Osteocyte (in vitro differentiated cells): ENCODE results near the gene ARVCF. TPM values are rescaled to one million over a fixed set of nuclear protein-coding genes. Genes with fewer than 3 reads are reported as not detected.

Source experiments
- DNase-seq: peaks from one replicate; pipeline ENCODE4 v3.0.0; 2021; ENCODE audit warnings: mixed read lengths; ENCODE audit not compliant: unreplicated experiment; ENCODE audit errors: extremely low spot score
- H3K27ac Mint-ChIP-seq: one replicate; pipeline ENCODE4 v1.8.0; 2021; ENCODE audit warnings: mild to moderate bottlenecking, mixed read lengths; ENCODE audit not compliant: unreplicated experiment
- H3K27me3 Mint-ChIP-seq: one replicate; pipeline ENCODE4 v1.8.0; 2021; ENCODE audit warnings: mixed read lengths; ENCODE audit not compliant: unreplicated experiment
- H3K36me3 Mint-ChIP-seq: one replicate; pipeline ENCODE4 v1.8.0; 2021; ENCODE audit warnings: mixed read lengths; ENCODE audit not compliant: unreplicated experiment
- H3K4me1 Mint-ChIP-seq: one replicate; pipeline ENCODE4 v1.8.0; 2021; ENCODE audit warnings: mixed read lengths; ENCODE audit not compliant: unreplicated experiment
- H3K4me3 Mint-ChIP-seq: one replicate; pipeline ENCODE4 v1.8.0; 2021; ENCODE audit warnings: mild to moderate bottlenecking, moderate library complexity, mixed read lengths; ENCODE audit not compliant: unreplicated experiment
- H3K9me3 Mint-ChIP-seq: one replicate; pipeline ENCODE4 v1.8.0; 2021; ENCODE audit warnings: mixed read lengths; ENCODE audit not compliant: unreplicated experiment
- total RNA-seq: library from RNA; stranded (reverse); gene quantifications from 2 replicates; pipeline ENCODE4 v1.2.1, GENCODE V29; 2021
- TF ChIP-seq, protein P1 (sequence below): fragments of 200-600 bp; sonication (generic); IDR thresholded peaks from 2 replicates; pipeline ENCODE4 v1.5.0; 2021; ENCODE audit warnings: antibody characterized with exemption, mild to moderate bottlenecking, moderate library complexity

ARVCF gene
- total RNA-seq, 1 donor from 2014 or later, result 29.3 TPM

DNA sequence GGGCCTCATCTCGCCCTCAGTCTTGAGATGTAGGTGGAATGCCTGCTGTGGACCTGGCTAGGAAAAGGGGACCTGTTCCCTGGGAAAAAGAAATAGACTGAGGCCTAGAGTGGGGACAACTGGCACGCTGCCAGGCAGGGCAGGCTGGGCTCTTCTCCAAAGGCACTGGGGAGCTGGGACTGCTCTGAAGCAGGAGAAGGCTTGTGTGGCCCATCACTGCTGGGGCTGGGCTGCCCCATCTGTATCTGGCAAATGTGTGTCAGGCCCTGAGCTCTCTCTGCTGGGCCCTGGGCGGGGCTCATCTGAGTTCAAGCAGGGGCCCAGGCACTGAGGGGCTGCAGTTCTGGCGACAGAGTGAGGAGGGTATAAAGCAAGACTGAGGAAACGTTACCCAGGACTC, 32.9 kb downstream of the ARVCF start:
- Mint-ChIP-seq H3K27me3 (no peaks in the 10 kb centered on the region), H3K36me3 (peaks cover 8% of the 10 kb centered on the region), H3K9me3 (no peaks in the 10 kb centered on the region), H3K4me1 (peaks cover 13% of the 10 kb centered on the region), H3K4me3 (no peak overlapping the region), H3K27ac (no peak overlapping the region)
- DNase-seq, result no peak
- TF ChIP-seq, protein P1, sequence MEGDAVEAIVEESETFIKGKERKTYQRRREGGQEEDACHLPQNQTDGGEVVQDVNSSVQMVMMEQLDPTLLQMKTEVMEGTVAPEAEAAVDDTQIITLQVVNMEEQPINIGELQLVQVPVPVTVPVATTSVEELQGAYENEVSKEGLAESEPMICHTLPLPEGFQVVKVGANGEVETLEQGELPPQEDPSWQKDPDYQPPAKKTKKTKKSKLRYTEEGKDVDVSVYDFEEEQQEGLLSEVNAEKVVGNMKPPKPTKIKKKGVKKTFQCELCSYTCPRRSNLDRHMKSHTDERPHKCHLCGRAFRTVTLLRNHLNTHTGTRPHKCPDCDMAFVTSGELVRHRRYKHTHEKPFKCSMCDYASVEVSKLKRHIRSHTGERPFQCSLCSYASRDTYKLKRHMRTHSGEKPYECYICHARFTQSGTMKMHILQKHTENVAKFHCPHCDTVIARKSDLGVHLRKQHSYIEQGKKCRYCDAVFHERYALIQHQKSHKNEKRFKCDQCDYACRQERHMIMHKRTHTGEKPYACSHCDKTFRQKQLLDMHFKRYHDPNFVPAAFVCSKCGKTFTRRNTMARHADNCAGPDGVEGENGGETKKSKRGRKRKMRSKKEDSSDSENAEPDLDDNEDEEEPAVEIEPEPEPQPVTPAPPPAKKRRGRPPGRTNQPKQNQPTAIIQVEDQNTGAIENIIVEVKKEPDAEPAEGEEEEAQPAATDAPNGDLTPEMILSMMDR, result no peak

DNA sequence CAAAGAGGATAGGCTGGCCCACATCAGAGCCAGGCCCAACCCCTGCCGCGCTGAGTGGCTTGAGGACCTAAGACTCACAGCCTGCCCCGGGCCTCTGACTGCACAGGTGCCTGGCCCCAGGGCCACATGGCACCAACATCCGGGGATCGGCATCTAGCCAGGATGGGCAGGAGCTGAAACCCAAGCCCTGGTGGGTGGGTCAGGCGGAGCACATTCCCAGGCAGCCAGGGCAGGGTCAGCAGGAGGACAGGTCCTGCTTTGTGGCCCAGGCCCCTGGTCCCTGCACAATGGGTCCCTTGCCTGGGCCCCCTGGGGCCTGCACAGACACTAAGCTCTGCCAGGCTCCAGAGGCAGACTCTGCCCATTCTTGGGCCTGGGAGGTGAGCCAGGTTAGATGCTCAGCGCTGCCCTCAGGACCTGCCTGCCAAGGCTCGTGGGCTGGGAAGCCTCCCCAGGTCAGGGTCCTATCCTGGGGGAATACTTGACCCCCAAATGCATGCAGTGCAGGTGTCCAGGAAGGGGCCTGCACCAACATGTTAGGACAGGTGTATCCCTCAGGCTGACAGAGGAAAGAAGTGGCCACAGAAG, 33.5 kb downstream of the ARVCF start:
- TF ChIP-seq, protein P1, result no peak
- Mint-ChIP-seq H3K4me1 (peaks cover 13% of the 10 kb centered on the region), H3K9me3 (no peaks in the 10 kb centered on the region), H3K27ac (no peak overlapping the region), H3K36me3 (peaks cover 8% of the 10 kb centered on the region), H3K27me3 (no peaks in the 10 kb centered on the region), H3K4me3 (no peak overlapping the region)
- no peak for DNase-seq

DNA sequence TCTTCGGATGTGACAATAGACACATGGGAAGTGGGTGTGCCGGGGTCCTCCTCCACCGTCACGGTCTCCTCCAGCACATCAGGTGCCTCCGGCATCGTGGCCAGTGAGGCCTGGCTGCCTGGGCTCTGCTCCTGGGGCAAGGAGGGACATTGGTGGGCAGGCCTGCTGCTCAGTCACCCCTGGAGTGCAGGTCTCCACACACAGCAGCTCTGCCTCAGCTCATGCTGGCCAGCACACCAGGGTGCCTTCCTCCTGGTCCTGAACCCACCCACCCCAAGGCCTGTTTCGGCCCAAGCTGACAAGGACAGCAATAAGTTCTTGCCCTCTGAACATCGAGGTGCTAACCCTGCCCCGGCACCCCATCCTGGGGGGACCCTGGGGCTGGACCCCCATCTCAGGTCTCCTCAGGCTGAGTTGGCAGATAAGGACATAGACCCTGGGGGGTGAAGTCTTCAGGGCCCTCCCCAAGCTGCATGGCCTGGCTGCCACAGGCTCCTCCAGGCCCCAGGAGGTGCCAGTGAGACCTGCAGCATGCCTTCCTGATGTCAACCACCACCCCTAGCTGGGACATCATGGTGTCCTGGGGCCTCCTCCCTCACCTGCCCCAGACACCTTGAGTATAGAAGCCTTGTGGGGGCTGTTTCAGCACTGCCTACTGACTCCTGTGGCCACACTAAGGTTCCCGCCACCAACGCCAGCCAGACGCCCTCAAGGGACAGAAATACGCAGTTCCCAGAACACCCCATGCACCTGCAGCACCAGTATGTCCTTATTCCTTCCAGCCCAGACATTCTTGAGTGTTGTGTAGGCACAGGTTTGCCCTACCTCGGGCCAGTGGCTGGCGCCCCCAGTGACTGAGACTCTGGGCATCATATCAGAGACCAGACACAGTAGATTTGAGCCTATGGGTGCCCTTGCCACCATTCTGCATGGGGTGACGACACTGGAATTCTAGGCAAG, 34.4 kb downstream of the ARVCF start:
- Mint-ChIP-seq H3K4me1 (peaks cover 13% of the 10 kb centered on the region), H3K36me3 (peaks cover 8% of the 10 kb centered on the region), H3K27me3 (no peaks in the 10 kb centered on the region), H3K4me3 (no peak overlapping the region), H3K9me3 (no peaks in the 10 kb centered on the region), H3K27ac (no peak overlapping the region)
- no peak for DNase-seq
- TF ChIP-seq, protein P1, result no peak

DNA sequence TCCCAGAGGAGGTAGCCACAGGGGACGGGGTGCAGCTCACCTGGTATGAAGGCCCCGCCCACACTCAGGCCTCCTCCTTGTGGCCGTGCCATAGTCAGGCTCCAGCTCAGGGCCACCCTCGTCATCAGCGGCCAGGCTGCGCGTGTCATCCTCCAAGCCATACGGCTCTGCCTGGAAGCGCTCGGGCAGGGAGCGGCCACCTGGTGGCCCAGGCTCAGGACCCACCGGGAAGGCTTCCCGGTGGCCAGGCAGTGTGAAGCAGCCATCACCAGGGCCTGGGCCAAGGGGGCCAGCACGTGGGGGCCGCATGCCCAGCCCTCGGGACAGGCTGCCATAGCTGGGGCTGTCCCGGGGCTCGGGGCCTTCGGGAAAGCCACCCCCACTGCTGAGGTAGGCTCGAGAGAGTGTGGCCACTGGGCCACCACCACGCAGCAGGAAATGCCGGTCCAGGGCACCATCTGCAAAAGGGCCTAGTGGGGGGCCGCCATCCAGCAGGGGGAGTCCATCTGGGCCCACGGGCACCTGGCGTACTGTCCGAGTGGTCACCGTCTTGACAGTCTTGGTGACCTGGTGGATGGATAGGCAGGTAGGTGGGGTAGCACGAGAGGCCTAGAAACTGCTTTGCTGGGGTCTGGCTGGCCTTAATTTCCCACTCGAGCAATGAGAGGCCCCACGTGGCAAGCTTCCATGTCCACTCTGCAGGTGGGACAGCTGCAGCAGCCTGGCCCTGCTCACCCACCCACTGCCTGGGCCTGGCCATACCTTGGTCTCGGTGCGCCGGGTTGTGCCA, 35.3 kb downstream of the ARVCF start:
- H3K9me3 Mint-ChIP-seq, result no peaks in the 10 kb centered on the region
- DNase-seq, result no peak
- no peak overlapping the region for H3K4me3 Mint-ChIP-seq
- TF ChIP-seq, protein P1, result no peak
- no peaks in the 10 kb centered on the region for H3K27me3 Mint-ChIP-seq
- H3K27ac Mint-ChIP-seq, result no peak overlapping the region
- H3K36me3 Mint-ChIP-seq, result peaks cover 8% of the 10 kb centered on the region
- H3K4me1 Mint-ChIP-seq, result peaks cover 13% of the 10 kb centered on the region
